NCI-H2029 (cell line): ENCODE measurements around the gene PIEZO1.
A peak's percentile ranks its signal among the peaks of the same experiment; 100 is the strongest.

Source experiments
- DNase-seq: peaks from one replicate; lab custom pipeline; 2025; lab: John Stamatoyannopoulos, UW

Gene PIEZO1

GRCh38 chr16:88749358-88749757, 35.7 kb downstream of the PIEZO1 start:
- no peak for DNase-seq

- no peak for DNase-seq
Measured at GRCh38 chr16:88748364-88748763, 36.7 kb downstream of the PIEZO1 start.

- peak; percentile 64 for DNase-seq
Measured at GRCh38 chr16:88747588-88748301, 37.3 kb downstream of the PIEZO1 start.

- no peak for DNase-seq
Measured at GRCh38 chr16:88746506-88746905, 38.5 kb downstream of the PIEZO1 start.

GRCh38 chr16:88744577-88745521, 40.2 kb downstream of the PIEZO1 start:
- no peak for DNase-seq

GRCh38 chr16:88743693-88744576, 41.1 kb downstream of the PIEZO1 start:
- peak; percentile 17 for DNase-seq

GRCh38 chr16:88742896-88743605, 42.0 kb downstream of the PIEZO1 start:
- no peak for DNase-seq

GRCh38 chr16:88741368-88741767, 43.7 kb downstream of the PIEZO1 start:
- no peak for DNase-seq

GRCh38 chr16:88740727-88741055, 44.3 kb downstream of the PIEZO1 start:
- DNase-seq = no peak

GRCh38 chr16:88739977-88740726, 44.9 kb downstream of the PIEZO1 start:
- no peak for DNase-seq

- no peak for DNase-seq
Measured at GRCh38 chr16:88739139-88739976, 45.7 kb downstream of the PIEZO1 start.

- no peak for DNase-seq
Measured at GRCh38 chr16:88738151-88739084, 46.6 kb downstream of the PIEZO1 start.

- DNase-seq = peak; percentile 17
Measured at GRCh38 chr16:88737298-88738150, 47.5 kb downstream of the PIEZO1 start.

GRCh38 chr16:88736496-88736895, 48.5 kb downstream of the PIEZO1 start:
- DNase-seq = no peak

- DNase-seq = no peak
Measured at GRCh38 chr16:88736088-88736487, 48.9 kb downstream of the PIEZO1 start.

- DNase-seq = no peak
Measured at GRCh38 chr16:88735616-88736015, 49.4 kb downstream of the PIEZO1 start.

GRCh38 chr16:88735121-88735520, 49.9 kb downstream of the PIEZO1 start:
- DNase-seq = no peak

- no peak for DNase-seq
Measured at GRCh38 chr16:88734361-88734728, 50.7 kb downstream of the PIEZO1 start.
